ENCODE data around the gene TSPEAR.

TSPEAR gene

GRCh38 chr21:44531606-44532564 lies 179.5 kb downstream of the TSPEAR start:
- DNase-seq, result no peak

- no peak for DNase-seq
These were observed 180.3 kb downstream of the TSPEAR start for GRCh38 chr21:44530903-44531605.

DNA sequence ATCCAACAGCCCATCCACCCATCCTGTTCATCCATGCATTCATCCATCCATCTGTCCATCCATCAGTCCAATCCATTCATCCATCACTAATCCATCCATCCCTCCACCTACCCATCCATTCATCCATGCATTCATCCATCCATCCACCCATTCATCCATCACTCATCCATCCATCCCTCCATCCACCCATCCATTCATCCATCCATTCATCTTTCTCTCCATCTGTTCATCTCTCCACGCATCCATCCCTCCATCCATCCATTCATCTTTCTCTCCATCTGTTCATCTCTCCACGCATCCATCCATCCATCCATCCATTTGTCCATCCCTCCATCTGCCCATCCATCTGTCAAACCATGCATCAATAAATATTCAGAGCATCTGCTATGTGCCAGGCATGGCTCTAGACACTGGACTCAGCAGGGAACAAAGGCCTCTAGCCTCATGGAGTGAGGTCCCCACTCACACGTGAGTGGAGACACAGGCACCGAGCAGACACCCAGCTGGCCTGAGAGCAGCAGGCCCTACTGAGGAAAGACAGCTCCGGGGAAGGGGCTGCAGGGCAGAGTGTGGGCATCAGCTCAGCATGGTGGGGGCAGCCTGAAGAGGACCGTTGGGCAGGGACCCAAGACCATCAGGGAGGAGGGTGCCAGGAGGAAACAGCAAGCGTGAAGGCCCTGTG lies 181.0 kb downstream of the TSPEAR start:
- DNase-seq, result no peak

GRCh38 chr21:44529503-44530125 lies 181.8 kb downstream of the TSPEAR start:
- DNase-seq, result no peak

GRCh38 chr21:44529011-44529421 lies 182.4 kb downstream of the TSPEAR start:
- no peak for DNase-seq

DNA sequence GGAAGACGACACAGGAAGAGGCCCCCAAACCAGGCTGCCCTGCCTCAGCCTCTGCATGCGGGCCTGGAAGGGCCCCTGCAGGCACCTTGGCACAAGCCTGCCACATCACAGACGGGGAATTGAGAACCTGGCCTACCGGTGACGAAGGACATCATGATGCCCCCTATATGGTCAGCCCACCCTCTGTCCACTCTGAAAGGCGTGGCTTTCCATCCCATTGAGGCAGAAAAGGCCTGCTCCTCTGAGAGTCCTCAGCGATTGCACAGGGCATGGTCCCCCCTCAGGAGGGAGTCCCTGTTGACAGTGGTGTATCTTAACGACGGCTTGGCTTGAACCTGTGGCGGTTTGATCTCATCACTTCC lies 182.8 kb downstream of the TSPEAR start:
- DNase-seq, result no peak

GRCh38 chr21:44527983-44528633 lies 183.3 kb downstream of the TSPEAR start:
- no peak for DNase-seq

DNA sequence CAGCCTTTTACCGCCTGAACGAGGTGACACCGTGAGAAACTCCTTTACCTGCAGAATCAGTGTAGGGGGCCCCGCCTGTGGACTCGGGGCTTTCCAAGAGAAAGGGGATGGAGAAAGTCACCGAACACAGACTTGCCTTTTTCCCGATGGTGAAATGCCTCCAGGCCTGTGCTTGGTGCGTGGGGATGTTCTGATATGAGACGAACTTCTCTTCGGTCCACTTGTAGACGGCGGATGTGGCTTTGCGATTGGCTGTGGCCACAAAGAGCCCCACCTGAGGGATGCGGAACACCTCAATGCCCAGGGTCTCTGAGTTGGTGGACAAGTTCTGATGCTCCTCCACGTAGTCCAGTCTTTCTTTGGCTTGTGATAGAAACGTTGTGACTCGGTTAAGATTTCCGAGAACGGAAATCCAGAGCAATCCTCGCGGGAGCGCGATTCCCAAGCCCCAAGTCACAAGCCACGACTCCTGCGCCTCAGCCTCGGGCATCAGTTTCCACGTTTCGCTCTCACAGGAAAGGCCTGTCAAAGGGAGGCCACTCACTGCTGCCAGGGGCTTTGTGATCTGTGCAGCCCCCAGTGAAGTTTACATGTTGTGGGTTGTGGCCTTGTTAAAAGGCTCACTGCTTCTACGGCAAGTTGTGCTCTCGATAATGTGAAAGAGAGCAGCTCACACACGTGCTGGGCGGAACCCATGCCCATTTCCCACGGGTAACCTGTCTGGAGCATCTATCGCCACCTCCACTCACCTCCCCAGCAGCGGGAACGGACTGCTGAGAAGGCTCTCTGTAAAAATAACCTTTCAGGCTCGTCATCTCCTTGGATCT lies 184.0 kb downstream of the TSPEAR start:
- no peak for DNase-seq

- no peak for DNase-seq
These were observed 185.0 kb downstream of the TSPEAR start for GRCh38 chr21:44526096-44526997.

GRCh38 chr21:44525391-44526095 lies 185.8 kb downstream of the TSPEAR start:
- no peak for DNase-seq

DNA sequence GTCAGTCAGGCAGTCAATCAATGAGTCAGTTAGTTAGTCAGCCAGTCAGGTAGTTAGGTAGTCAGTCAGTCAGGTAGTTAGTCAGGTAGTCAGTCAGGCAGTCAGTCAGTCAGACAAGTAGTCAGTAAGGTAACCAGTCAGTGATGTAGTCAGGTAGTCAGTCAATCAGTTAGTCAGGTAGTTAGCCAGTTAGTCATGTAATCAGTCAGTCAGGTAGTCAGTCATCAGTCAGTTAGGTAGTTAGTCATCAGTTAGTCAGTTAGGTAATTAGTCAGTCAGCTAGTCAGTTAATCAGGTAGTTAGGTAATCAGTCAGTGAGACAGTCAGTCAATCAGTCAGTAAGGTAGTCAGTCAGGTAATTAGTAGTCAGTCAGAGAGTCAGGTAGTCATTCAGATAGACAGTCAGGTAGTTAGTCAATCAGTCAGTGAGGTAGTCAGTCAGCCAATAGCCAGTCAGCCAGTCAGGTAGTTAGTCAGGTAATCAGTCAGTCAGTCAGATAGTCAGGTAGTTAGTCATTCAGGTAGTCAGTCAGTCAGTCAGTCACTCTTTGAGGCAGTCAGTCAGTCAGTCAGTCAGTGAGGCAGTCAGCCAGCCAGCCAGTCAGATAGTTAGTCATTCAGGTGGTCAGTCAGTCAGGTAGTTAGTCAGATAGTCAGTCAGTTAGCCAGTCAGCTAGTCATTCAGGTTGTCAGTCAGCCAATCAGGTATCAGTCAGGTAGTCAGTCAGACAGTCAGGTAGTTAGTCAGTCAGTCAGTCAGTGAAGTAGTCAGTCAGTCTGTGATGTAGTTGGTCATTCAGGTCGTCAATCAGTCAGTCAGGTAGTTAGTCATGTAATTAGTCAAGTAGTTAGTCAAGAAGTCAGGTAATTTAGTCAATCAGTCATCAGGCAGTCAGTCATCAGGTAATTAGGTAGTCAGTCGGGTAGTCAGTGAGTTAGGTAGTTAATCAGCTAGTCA lies 186.7 kb downstream of the TSPEAR start:
- DNase-seq, result no peak

- DNase-seq, result no peak
These were observed 187.6 kb downstream of the TSPEAR start for GRCh38 chr21:44523567-44524413.

- no peak for DNase-seq
These were observed 188.6 kb downstream of the TSPEAR start for GRCh38 chr21:44522753-44523204.

DNA sequence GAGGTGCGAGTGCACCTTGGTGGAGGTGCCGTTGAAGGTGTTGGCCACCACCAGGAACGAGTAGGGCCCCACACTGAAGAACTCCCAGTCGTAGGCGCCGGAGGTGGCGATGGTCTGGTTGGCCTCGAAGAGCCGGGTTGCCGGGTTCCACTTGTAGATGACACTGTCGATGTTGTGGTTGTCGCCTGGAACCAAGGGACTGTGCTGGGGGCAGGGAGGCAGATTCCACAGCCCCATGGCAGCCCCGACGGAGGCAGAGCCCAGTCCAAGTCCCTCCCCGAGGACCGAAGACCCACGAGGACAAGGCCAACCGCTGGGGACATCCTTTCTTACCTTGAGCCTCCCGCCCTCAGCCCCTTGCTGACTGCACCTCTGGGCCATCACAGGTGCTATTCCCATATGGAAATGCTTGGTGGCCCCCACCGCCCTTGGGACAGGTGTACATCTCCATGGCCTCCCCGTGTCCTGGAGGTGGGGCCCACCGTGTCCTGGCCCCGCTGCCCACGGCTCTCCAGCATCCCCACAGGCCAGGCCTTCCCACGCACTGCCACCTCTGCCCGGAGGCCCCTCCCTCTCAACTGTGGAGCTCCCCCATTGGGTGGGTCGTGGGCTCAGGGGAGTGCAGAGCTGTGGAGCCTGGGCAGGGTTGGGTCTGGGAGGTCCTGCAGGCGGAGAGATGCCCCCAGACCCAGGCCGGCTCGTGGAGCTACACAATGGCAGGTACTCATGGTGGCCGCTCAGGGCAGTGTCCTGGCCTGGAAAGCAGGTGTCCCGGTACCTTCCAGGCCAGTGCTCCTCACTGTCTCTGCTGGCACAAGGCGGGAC lies 189.2 kb downstream of the TSPEAR start:
- DNase-seq, result no peak

- no peak for DNase-seq
These were observed 190.0 kb downstream of the TSPEAR start for GRCh38 chr21:44521301-44521927.

Measured in amygdala (tissue), 56 donors.